GM23338 (cell line): ENCODE results near the gene NRCAM.

Experiments
- CREB1 ChIP-seq: fragments of 250-450 bp; sonication (Bioruptor Pico); IDR thresholded peaks from 2 replicates; pipeline ENCODE4 v1.5.0; 2020; ENCODE audit warnings: low read depth, mild to moderate bottlenecking, moderate library complexity
- CTCF ChIP-seq, 2 experiments: fragments of 200-600 bp in 1 of 2; sonication (generic) in 1 of 2; conservative IDR thresholded peaks; 2 replicates each; pipeline versions ENCODE4 v1.5.1 to v1.6.1; 2016 to 2017; ENCODE audit warnings: antibody characterized with exemption in 2 of 2, low read depth in 2 of 2, mild to moderate bottlenecking in 2 of 2, moderate library complexity in 1 of 2
- EZH2 ChIP-seq: fragments of 200-600 bp; sonication (generic); IDR thresholded peaks from one replicate; pipeline ENCODE4 v1.8.0; 2017; ENCODE audit warnings: antibody characterized with exemption, mild to moderate bottlenecking, low read depth; ENCODE audit not compliant: unreplicated experiment
- EZH2phosphoT487 ChIP-seq: fragments of 200-600 bp; sonication (generic); IDR thresholded peaks from one replicate; pipeline ENCODE4 v1.8.1; 2018; ENCODE audit warnings: antibody characterized with exemption; ENCODE audit not compliant: unreplicated experiment
- POLR2AphosphoS5 ChIP-seq: IDR thresholded peaks from 2 replicates; pipeline ENCODE4 v1.6.1; 2016; ENCODE audit warnings: antibody characterized with exemption, low read depth

- TF ChIP-seq CTCF (conservative IDR thresholded peaks at IDR 0.05; ENCODE audit: low read depth in 2 of 2), result no peak
- no peak for TF ChIP-seq EZH2
- TF ChIP-seq POLR2AphosphoS5, result no peak
- no peak for TF ChIP-seq EZH2phosphoT487
- no peak for TF ChIP-seq CREB1 (CRISPR knock-in tag)
Measured at GRCh38 chr7:108254259-108254658, 202.0 kb downstream of the NRCAM start.
